B cell (primary cell): Measurements from ENCODE around the gene TBRG1.

Experiments used
- CTCF ChIP-seq: fragments of 200-600 bp; IDR thresholded peaks from one replicate; pipeline ENCODE4 v1.8.0; 2022; ENCODE audit warnings: antibody characterized with exemption, mild to moderate bottlenecking
- EZH2 ChIP-seq: IDR thresholded peaks from 2 replicates; pipeline ENCODE4 v1.6.1; 2012; ENCODE audit warnings: borderline replicate concordance, low read depth, mild to moderate bottlenecking, moderate library complexity, low read length; ENCODE audit not compliant: insufficient read depth, poor library complexity, severe bottlenecking

- TF ChIP-seq CTCF = no peak
- no peak for TF ChIP-seq EZH2
Measured at GRCh38 chr11:124625504-124626168, 3.0 kb downstream of the TBRG1 start.
